ENCODE results near the gene TIMP2. TPM values are rescaled to one million over a fixed set of nuclear protein-coding genes. Genes with fewer than 3 reads are reported as not detected.
A peak's percentile ranks its signal among the peaks of the same experiment; 100 is the strongest.

The TIMP2 gene
- total and polyA plus RNA-seq, 4 experiments from 2014 or later = 0.22 to 6.0 (median 5.9) TPM; not detected in 1

DNA sequence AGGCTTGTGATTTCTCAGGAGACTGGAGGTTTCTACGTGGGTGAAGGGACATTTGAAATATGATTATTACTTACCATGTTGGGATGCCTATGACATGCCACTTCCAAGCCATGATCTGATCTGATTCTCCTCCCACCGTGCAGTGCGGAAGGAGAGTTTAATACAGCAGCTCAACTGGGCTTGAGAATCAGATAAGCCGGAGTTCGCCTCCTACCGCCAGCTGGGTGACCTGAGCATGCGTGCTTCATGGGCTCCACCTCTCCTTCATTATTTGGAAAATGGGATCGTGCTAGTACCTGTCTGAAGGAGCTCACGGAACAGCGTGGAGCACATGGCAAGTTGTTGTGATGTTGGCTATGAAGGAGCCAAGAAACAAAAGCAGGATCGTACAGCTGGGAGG, 12.4 kb upstream of the TIMP2 start:
- intact Hi-C loops (cut with micrococcal nuclease) = no loop called here
- no peak overlapping the region for H3K4me3 Mint-ChIP-seq
- POLR2A ChIA-PET (ENCODE audit: partially characterized antibody) = no interaction called here
- H3K4me1 ChIP-seq (ENCODE audit: insufficient read depth, low read length) = peaks cover 9% of the 10 kb centered on the region
- no peaks in the 10 kb centered on the region for H3K9me3 ChIP-seq (ENCODE audit: control insufficient read depth in 1 of 2, low read length in 2 of 2)
- no peaks in the 10 kb centered on the region for H3K27me3 Mint-ChIP-seq
- H3K27ac ChIP-seq (ENCODE audit: low read depth, low read length) = no peak overlapping the region
- CTCF ChIA-PET (ENCODE audit: partially characterized antibody) = no interaction called here
- H3K27me3 ChIP-seq (ENCODE audit: insufficient read depth, low read length) = no peaks in the 10 kb centered on the region
- DNase-seq = no peak
- H3K4me1 Mint-ChIP-seq = peaks cover 7 to 17% (median 12%) of the 10 kb centered on the region in 4 donors
- H3K27ac Mint-ChIP-seq = no peak overlapping the region
- no peaks in the 10 kb centered on the region for H3K9me3 Mint-ChIP-seq
- no peaks in the 10 kb centered on the region for H3K36me3 Mint-ChIP-seq
- no peaks in the 10 kb centered on the region for H3K36me3 ChIP-seq (ENCODE audit: insufficient read depth, low read length)
- H3K4me3 ChIP-seq (ENCODE audit: low read length in 2 of 2) = no peak overlapping the region

GRCh38 chr17:78935419-78936323, 10.5 kb upstream of the TIMP2 start:
- Mint-ChIP-seq H3K27me3 (no peaks in the 10 kb centered on the region), H3K36me3 (no peaks in the 10 kb centered on the region), H3K27ac (peak overlapping the region in 2 of 7 donors; percentile 14 to 45), H3K4me1 (peaks cover 7 to 17% (median 12%) of the 10 kb centered on the region in 4 donors), H3K9me3 (no peaks in the 10 kb centered on the region), H3K4me3 (no peak overlapping the region)
- no peak overlapping the region for H3K27ac ChIP-seq (ENCODE audit: low read depth, low read length)
- CTCF ChIA-PET (ENCODE audit: partially characterized antibody) = no interaction called here
- H3K9me3 ChIP-seq (ENCODE audit: control insufficient read depth in 1 of 2, low read length in 2 of 2) = no peaks in the 10 kb centered on the region
- intact Hi-C loops (cut with micrococcal nuclease) = no loop called here
- POLR2A ChIA-PET (ENCODE audit: partially characterized antibody) = no interaction called here
- no peak overlapping the region for H3K4me3 ChIP-seq (ENCODE audit: low read length in 2 of 2)
- H3K36me3 ChIP-seq (ENCODE audit: insufficient read depth, low read length) = no peaks in the 10 kb centered on the region
- no peaks in the 10 kb centered on the region for H3K27me3 ChIP-seq (ENCODE audit: insufficient read depth, low read length)
- peaks cover 9% of the 10 kb centered on the region for H3K4me1 ChIP-seq (ENCODE audit: insufficient read depth, low read length)
- no peak for DNase-seq

DNA sequence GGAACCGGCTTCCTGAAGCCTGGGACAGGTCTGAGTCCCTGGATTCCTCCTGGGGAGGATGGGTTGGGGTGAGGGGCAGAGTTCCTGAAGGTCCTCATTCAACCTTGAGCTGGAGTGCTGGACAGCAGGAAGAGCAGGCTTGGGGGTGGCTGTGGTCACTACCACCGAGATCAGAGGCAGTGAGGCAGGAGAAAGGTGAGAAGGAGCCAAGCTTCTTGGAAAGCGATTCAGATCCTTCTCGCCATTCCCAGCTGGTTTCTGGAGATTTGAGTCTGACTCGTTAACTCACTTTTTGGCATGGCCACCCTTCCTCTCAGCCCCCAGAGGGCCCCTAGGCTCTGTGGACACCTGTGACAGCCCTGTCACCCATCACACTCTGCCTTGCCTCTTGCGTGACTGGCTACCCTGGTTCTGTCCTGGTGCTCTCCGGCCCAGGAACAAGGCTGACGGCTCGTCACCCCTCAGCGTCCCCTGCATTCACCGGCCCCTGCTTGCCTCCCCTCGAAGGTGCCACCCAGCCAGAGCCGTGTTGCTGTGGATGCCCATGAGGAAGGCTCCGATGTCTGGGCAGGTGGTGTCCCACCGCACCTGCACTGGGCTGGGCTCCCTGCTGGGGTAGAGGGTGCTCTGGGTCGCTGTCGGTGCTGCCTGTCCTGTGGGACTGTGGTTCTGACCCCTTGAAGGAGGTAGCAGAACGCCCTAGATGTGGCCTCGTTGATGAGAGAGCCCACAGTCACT, 9.7 kb upstream of the TIMP2 start:
- H3K9me3 ChIP-seq (ENCODE audit: control insufficient read depth in 1 of 2, low read length in 2 of 2) = no peaks in the 10 kb centered on the region
- no peaks in the 10 kb centered on the region for H3K36me3 Mint-ChIP-seq
- no peak overlapping the region for H3K4me3 ChIP-seq (ENCODE audit: low read length in 2 of 2)
- H3K36me3 ChIP-seq (ENCODE audit: insufficient read depth, low read length) = no peaks in the 10 kb centered on the region
- ChIA-PET POLR2A (ENCODE audit: partially characterized antibody) (no interaction called here), CTCF (ENCODE audit: partially characterized antibody) (no interaction called here)
- H3K9me3 Mint-ChIP-seq = no peaks in the 10 kb centered on the region
- no peak for DNase-seq
- no peak overlapping the region for H3K27ac ChIP-seq (ENCODE audit: low read depth, low read length)
- H3K27me3 ChIP-seq (ENCODE audit: insufficient read depth, low read length) = no peaks in the 10 kb centered on the region
- H3K4me3 Mint-ChIP-seq = no peak overlapping the region
- peaks cover 7 to 17% (median 12%) of the 10 kb centered on the region in 4 donors for H3K4me1 Mint-ChIP-seq
- no peaks in the 10 kb centered on the region for H3K27me3 Mint-ChIP-seq
- intact Hi-C loops (cut with micrococcal nuclease) = no loop called here
- H3K4me1 ChIP-seq (ENCODE audit: insufficient read depth, low read length) = peaks cover 9% of the 10 kb centered on the region
- H3K27ac Mint-ChIP-seq = peak overlapping the region in 1 of 7 donors; percentile 65

- peak overlapping the region in 5 of 7 donors; percentile 36 to 89 (median 70) for H3K27ac Mint-ChIP-seq
- H3K36me3 Mint-ChIP-seq = no peaks in the 10 kb centered on the region
- no peak overlapping the region for H3K4me3 ChIP-seq (ENCODE audit: low read length in 2 of 2)
- no peaks in the 10 kb centered on the region for H3K9me3 Mint-ChIP-seq
- ChIA-PET CTCF (ENCODE audit: partially characterized antibody) (no interaction called here), POLR2A (ENCODE audit: partially characterized antibody) (no interaction called here)
- H3K4me1 Mint-ChIP-seq = peaks cover 7 to 17% (median 12%) of the 10 kb centered on the region in 4 donors
- intact Hi-C loops (cut with micrococcal nuclease) = no loop called here
- no peaks in the 10 kb centered on the region for H3K27me3 Mint-ChIP-seq
- H3K9me3 ChIP-seq (ENCODE audit: control insufficient read depth in 1 of 2, low read length in 2 of 2) = no peaks in the 10 kb centered on the region
- no peaks in the 10 kb centered on the region for H3K36me3 ChIP-seq (ENCODE audit: insufficient read depth, low read length)
- no peak overlapping the region for H3K27ac ChIP-seq (ENCODE audit: low read depth, low read length)
- DNase-seq = no peak
- peak overlapping the region in 1 of 8 donors; percentile 49 for H3K4me3 Mint-ChIP-seq
- no peaks in the 10 kb centered on the region for H3K27me3 ChIP-seq (ENCODE audit: insufficient read depth, low read length)
- H3K4me1 ChIP-seq (ENCODE audit: insufficient read depth, low read length) = peaks cover 9% of the 10 kb centered on the region
Measured at GRCh38 chr17:78933959-78934568, 8.9 kb upstream of the TIMP2 start.

DNA sequence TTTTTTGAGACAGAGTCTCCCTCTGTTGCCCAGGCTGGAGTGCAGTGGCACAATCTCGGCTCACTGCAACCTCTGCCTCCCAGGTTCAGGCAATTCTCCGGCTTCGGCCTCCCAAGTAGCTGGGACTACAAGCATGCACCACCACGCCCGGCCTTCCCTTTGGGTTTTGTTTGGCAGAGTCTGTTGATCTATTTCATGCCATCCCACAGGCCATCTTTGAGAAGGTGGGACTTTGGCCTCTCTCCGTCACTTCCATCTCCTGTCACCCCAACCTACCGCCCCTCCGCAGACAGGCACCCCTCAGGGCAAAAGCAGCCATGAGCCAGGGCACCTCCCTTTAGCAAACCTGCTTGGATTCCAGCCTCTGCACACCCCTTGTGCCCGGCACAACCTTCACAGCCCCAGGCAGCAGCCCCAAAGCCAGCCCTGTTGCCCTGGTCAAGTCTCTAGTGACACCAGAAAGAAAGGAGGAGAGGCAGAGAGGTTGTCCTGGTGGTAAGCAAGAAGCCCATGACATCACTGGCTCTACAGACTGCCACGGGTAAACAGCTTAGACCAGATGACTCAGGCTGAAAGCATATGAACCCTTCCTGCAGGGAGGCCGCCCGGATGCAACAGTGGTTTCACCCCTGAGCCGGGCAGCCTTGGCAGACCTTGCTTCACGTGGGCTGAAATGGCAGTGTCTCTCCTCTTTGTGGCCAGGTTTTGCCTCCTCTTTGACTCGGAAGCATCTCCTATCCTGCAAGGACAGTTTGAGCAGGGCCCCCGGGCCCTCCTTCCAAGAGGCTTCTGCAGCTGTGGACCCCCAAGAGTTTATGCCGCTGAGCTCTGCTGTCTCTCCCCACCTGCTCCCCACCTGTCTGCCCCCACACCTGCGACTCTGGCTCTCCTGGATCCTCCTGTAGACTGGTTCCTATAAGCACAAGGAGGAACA, 8.1 kb upstream of the TIMP2 start:
- no peaks in the 10 kb centered on the region for H3K27me3 Mint-ChIP-seq
- DNase-seq = peak; percentile 21 to 69 (median 42)
- no peaks in the 10 kb centered on the region for H3K36me3 Mint-ChIP-seq
- intact Hi-C loops (cut with micrococcal nuclease) = no loop called here
- no peaks in the 10 kb centered on the region for H3K9me3 Mint-ChIP-seq
- Histone ChIP-seq H3K9me3 (ENCODE audit: control insufficient read depth in 1 of 2, low read length in 2 of 2) (no peaks in the 10 kb centered on the region), H3K4me1 (ENCODE audit: insufficient read depth, low read length) (peaks cover 9% of the 10 kb centered on the region), H3K27me3 (ENCODE audit: insufficient read depth, low read length) (no peaks in the 10 kb centered on the region), H3K4me3 (ENCODE audit: low read length in 2 of 2) (no peak overlapping the region), H3K36me3 (ENCODE audit: insufficient read depth, low read length) (no peaks in the 10 kb centered on the region), H3K27ac (ENCODE audit: low read depth, low read length) (no peak overlapping the region)
- H3K4me3 Mint-ChIP-seq = peak overlapping the region in 4 of 8 donors; percentile 2 to 49 (median 19)
- ChIA-PET POLR2A (ENCODE audit: partially characterized antibody) (no interaction called here), CTCF (ENCODE audit: partially characterized antibody) (no interaction called here)
- H3K4me1 Mint-ChIP-seq = peaks cover 7 to 17% (median 12%) of the 10 kb centered on the region in 4 donors
- H3K27ac Mint-ChIP-seq = peak overlapping the region; percentile 62 to 93 (median 80)

GRCh38 chr17:78929908-78930775, 5.0 kb upstream of the TIMP2 start:
- CTCF ChIA-PET (ENCODE audit: partially characterized antibody) = no interaction called here
- H3K36me3 Mint-ChIP-seq = no peaks in the 10 kb centered on the region
- H3K27me3 ChIP-seq (ENCODE audit: insufficient read depth, low read length) = no peaks in the 10 kb centered on the region
- no peaks in the 10 kb centered on the region for H3K9me3 ChIP-seq (ENCODE audit: control insufficient read depth in 1 of 2, low read length in 2 of 2)
- H3K4me1 ChIP-seq (ENCODE audit: insufficient read depth, low read length) = peaks cover 13% of the 10 kb centered on the region
- POLR2A ChIA-PET (ENCODE audit: partially characterized antibody) = no interaction called here
- H3K27ac Mint-ChIP-seq = no peak overlapping the region
- H3K27ac ChIP-seq (ENCODE audit: low read depth, low read length) = no peak overlapping the region
- intact Hi-C loops (cut with micrococcal nuclease) = no loop called here
- peaks cover 7 to 17% (median 12%) of the 10 kb centered on the region in 4 donors for H3K4me1 Mint-ChIP-seq
- no peak overlapping the region for H3K4me3 Mint-ChIP-seq
- H3K4me3 ChIP-seq (ENCODE audit: low read length in 2 of 2) = no peak overlapping the region
- no peak for DNase-seq
- no peaks in the 10 kb centered on the region for H3K36me3 ChIP-seq (ENCODE audit: insufficient read depth, low read length)
- H3K27me3 Mint-ChIP-seq = peaks cover 7 to 8% of the 10 kb centered on the region in 2 donors
- H3K9me3 Mint-ChIP-seq = no peaks in the 10 kb centered on the region

Data from CD4-positive, alpha-beta memory T cell (primary cell).